Measurements from ENCODE around the gene LHFPL2.

LHFPL2 gene

DNA sequence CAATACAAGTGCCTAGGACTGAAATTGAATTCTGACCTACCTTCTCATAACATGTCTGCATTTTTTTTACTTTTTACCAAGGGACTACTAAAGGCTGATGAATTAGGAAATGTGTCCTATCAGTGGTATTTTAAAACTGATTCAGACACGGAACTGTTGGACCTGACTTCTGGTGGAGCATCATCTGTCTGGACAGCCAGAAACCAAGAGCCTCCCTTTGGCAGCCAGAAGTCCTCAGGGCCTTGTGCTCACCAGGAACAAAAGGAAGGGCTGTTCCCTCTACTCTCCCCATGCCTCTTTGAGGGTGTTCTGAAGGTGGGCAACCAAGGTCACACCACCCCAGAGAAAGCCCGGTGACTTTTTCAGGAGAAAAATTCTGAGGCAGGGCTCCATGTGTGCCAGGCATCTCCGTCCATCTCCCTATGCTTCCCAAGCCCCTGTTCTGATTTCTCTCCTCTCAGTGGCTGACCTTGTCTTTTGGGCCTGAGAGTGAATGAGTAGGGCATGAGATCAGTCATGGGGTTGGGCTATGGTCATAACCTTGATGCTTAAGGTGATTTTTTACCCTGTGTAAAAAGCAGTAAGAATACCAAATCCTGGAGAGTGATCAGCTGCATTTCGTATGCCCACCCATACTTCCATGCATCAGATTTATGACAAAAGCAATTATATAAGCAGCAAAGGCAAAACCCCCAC is 144.5 kb downstream of the LHFPL2 start:
- H3K4me3 ChIP-seq (replicated peaks; ENCODE audit: low read depth, low read length): peak overlapping the region; percentile 18
- TF ChIP-seq, protein P1, sequence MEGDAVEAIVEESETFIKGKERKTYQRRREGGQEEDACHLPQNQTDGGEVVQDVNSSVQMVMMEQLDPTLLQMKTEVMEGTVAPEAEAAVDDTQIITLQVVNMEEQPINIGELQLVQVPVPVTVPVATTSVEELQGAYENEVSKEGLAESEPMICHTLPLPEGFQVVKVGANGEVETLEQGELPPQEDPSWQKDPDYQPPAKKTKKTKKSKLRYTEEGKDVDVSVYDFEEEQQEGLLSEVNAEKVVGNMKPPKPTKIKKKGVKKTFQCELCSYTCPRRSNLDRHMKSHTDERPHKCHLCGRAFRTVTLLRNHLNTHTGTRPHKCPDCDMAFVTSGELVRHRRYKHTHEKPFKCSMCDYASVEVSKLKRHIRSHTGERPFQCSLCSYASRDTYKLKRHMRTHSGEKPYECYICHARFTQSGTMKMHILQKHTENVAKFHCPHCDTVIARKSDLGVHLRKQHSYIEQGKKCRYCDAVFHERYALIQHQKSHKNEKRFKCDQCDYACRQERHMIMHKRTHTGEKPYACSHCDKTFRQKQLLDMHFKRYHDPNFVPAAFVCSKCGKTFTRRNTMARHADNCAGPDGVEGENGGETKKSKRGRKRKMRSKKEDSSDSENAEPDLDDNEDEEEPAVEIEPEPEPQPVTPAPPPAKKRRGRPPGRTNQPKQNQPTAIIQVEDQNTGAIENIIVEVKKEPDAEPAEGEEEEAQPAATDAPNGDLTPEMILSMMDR (IDR thresholded peaks at IDR 0.05; ENCODE audit: low read length, missing control alignments): no peak

DNA sequence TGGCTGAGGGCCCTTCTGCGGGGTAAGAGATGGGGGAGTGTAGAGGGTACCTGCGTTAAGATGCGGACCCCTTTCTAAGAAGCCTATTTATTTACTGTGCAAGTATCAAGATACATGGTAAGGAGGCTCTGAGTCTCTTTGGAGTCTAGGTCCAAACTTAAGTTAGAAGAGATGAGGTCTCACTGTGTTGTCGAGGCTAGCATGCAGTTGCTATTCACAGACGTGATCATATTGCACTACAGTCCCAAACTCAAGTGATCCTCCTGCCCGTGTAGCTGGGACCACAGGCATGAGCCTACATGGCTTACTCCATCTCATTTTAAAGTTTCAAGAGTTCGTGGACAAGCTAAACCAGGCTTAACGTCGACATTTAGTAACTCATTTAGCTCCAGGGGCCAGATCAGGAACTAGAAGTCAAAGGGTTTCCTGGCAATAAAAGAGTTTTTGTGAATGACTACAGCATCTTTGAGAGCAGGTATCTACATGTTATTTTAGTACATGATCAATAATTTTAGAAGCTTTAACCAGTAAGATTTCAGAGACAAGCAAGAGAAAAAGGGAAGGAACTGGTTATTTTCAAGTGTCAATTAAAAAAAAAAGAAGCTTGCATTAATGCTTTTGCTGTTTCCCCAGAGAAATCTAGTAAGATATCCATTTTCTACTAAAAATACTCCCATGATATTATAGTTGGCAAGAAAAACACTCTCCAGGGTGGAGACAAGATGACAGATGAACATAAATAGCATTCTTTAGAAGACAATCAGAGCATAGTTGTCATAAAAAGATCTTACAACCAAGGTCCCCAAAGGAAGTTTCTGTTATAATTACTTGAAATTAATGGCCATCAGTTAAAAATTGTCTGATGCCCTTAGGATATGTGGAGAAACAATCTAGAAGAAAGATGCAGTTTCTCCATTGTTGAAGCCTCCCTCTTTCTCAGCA is 146.9 kb downstream of the LHFPL2 start:
- peak; percentile 45 for DNase-seq (ENCODE audit: low read depth)
- H3K4me3 ChIP-seq (replicated peaks; ENCODE audit: low read depth, low read length): no peak overlapping the region
- TF ChIP-seq, protein P1 (IDR thresholded peaks at IDR 0.05; ENCODE audit: low read length, missing control alignments): no peak

More for the DNA sequence above, 144.5 kb downstream of the LHFPL2 start:
- no peak for DNase-seq (ENCODE audit: low read depth)

DNA sequence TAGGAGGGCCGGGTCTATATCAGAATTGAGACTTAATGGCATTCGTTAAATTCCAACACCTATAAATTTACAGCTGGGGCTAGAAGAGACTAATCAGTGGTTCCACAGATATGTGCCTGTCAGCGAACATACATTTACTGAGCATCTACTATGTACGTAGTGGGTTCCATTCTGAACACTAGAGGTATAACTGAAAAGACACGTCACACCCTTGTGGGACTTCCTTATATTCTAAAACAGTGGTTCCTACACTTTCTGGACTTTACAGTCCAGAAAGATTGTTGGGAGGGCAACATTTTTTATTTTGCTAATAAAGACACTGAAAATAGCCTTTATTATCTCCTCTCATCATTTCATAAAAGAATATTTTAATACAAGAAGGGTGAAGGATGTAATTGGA is 147.7 kb downstream of the LHFPL2 start:
- TF ChIP-seq, protein P1 (IDR thresholded peaks at IDR 0.05; ENCODE audit: low read length, missing control alignments): no peak
- no peak overlapping the region for H3K4me3 ChIP-seq (replicated peaks; ENCODE audit: low read depth, low read length)
- no peak for DNase-seq (ENCODE audit: low read depth)

DNA sequence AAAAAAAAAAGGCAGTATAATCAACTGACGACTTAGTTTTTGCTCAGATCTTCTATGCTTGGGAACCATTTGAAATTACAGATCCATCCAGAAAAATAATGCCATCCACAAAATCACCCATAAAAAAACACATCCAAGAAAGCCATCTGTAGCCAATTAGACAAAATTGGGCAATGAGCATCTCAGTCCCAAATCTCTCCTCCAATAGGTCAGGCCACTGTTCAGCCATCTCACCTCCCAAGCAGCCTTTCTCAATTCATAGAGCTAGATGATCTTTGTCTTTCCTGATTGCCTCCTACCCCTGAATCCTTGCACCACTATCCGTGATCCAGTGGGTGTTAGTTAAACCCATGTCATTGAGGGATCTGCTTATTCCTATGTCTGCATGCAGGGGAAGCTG is 148.5 kb downstream of the LHFPL2 start:
- no peak overlapping the region for H3K4me3 ChIP-seq (replicated peaks; ENCODE audit: low read depth, low read length)
- TF ChIP-seq, protein P1 (IDR thresholded peaks at IDR 0.05; ENCODE audit: low read length, missing control alignments): no peak
- no peak for DNase-seq (ENCODE audit: low read depth)

DNA sequence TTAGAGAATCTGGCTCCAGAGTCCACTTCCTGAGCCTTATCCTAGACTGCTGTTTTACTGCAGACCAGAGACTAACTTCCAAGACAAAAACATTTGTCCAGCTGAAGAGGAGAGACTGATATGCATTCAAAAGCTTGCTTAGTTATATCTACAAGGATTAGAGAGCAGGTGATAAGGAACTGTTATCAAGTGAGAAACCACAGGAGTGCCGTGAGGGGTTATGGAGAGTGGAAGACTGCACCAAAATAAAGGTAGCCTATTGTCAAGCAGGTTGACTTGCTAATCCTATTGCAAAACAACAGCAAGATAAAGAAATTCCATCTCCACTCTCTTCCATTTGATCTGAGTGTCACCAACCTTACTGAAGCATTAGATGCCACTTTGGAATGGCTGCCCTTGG is 149.1 kb downstream of the LHFPL2 start:
- no peak for DNase-seq (ENCODE audit: low read depth)
- TF ChIP-seq, protein P1 (IDR thresholded peaks at IDR 0.05; ENCODE audit: low read length, missing control alignments): no peak
- no peak overlapping the region for H3K4me3 ChIP-seq (replicated peaks; ENCODE audit: low read depth, low read length)

DNA sequence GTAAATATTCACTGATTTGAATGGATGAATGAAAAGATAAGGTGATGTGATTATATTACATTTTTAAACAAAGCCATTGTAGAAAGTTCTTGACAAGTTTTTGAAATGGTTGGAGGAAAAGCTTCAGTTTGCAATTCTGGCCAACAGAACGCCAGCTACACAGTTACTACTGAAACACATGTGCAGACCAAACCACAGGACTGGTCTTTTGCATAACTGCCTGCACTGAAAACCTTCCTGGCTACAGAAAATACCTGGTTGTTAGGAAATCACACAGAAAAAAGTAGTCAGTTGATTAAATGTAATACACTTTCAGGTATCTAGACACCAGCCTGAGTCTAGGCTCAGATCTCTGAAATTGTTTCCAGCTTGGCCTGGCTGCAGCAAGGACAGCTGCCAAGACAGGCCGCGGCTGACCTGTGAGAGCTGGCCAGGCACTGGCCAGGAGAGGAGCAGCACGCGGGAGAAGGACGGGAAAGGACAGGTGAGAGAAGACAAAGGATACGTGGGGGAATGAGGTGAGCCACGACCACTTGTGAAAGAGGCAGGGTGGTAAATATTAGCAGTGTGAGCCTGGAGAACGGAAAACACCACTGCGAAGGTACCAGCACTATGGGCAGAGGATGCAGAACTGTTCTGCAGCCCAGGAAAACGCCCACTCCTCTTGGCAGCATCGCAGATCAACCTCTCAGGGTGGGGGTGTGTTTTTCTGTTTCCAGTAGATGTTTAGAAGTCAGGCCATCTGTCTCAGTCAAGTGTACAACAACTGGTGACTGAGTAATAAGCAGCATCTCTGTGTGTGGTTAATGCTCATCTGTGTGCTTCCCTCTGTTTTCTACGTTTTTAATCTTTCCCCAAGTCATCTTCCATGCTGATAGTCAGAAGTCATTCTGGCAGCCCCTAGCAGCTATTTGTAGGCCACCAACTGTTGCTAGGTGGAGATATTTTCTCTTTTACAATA is 150.7 kb downstream of the LHFPL2 start:
- DNase-seq (ENCODE audit: low read depth): no peak
- TF ChIP-seq, protein P1 (IDR thresholded peaks at IDR 0.05; ENCODE audit: low read length, missing control alignments): no peak
- H3K4me3 ChIP-seq (replicated peaks; ENCODE audit: low read depth, low read length): no peak overlapping the region

Measured in fibroblast of pulmonary artery (primary cell).